Pancreas (tissue), 10 donors: ENCODE results near the gene FLRT2. TPM values are rescaled to one million over a fixed set of nuclear protein-coding genes. Genes with fewer than 3 reads are reported as not detected.

Experiments used
- ATAC-seq, 4 donors: fragments of 200-7000 bp; cut with Tn5 transposase; one replicate each; pipeline versions ENCODE4 v1.8.0 to v1.9.1; 2020; ENCODE audit warnings: mild to moderate bottlenecking in 4 of 4, moderate library complexity in 4 of 4
- DNase-seq, 6 donors: peaks; one replicate each; pipeline ENCODE4 v3.0.0-alpha.2; 2020
- FAIRE-seq: peaks from 2 replicates; lab custom pipeline; 2012; peaks lifted over from hg19 to GRCh38; lab: Jason Lieb, UNC
- H3K27ac ChIP-seq, 4 donors: fragments of 200-600 bp; sonication (generic); 1 replicate in 3 of 4; 2 replicates in 1 of 4; pipeline versions ENCODE4 v1.5.0 to v1.8.0; 2020
- H3K27me3 ChIP-seq, 4 donors: fragments of 200-600 bp; one replicate each; pipeline ENCODE4 v1.8.0; 2021
- H3K36me3 ChIP-seq, 3 donors: fragments of 200-600 bp; sonication (generic) in 1 of 3; one replicate each; pipeline versions ENCODE4 v1.5.0 to v1.8.0; 2020 to 2021
- H3K4me1 ChIP-seq, 3 donors: fragments of 200-600 bp; one replicate each; pipeline ENCODE4 v1.8.0; 2021
- H3K4me3 ChIP-seq, 4 donors: fragments of 200-600 bp; sonication (generic) in 2 of 4; one replicate each; pipeline versions ENCODE4 v1.5.0 to v1.8.0; 2020 to 2021
- H3K9me3 ChIP-seq, 4 donors: fragments of 200-600 bp; one replicate each; pipeline ENCODE4 v1.8.0; 2021
- CTCF ChIP-seq, 4 donors: fragments of 200-600 bp; sonication (generic) in 3 of 4; IDR thresholded peaks; one replicate each; pipeline versions ENCODE4 v1.5.0 to v1.8.0; 2021; ENCODE audit warnings: antibody characterized with exemption in 4 of 4
- WGBS, 2 donors: extraction: QIAGEN DNeasy Blood & Tissue Kit; methylation state at CpG; one replicate each; pipeline ENCODE4 v1.1.7; 2013; 5-methylcytosine and 5-hydroxymethylcytosine counted together
- intact Hi-C, 3 donors: fragments of 100-400 bp; cut with DNase I; formaldehyde crosslinking; loops; one replicate each; pipeline versions ENCODE4 v1.11.1 to v1.14.2; 2022
- polyA plus RNA-seq, 2 donors: library from polyadenylated mRNA; stranded (reverse); fragments of 200-250 nt; gene quantifications; one replicate each; pipeline ENCODE4 v1.2.3, GENCODE V29; 2013
- total RNA-seq, 6 donors: library from RNA; stranded (reverse); fragmentation: NEBNext Ultra II Directional in 4 of 6; extraction: Animal tissue kit (Norgen Biotek cat#: 25700) in 4 of 6; gene quantifications; one replicate each; pipeline versions ENCODE4 v1.2.1 to v1.2.4, GENCODE V29; 2021 to 2023
- donor health status: healthy with polysubstance abuse.
- donor health status: DM: no; HTN: no; CAD: no; lungs with moderate emphysema.
- donor health status: DM: no; HTN: no; CAD: no.
- donor health status: control.
- donor health status: control.
- donor health status: Bipolar disorder and iron deficiency.
- donor health status: DM: yes; HTN: yes; CAD: no.
- donor health status: DM: no; HTN: no; CAD: no.
- donor health status: DM: no; HTN: no; CAD: no.
- donor health status: DM: yes; HTN: yes; CAD: no.

Gene FLRT2
- total and polyA plus RNA-seq, 8 donors = 62.8 to 229 (median 101) TPM

GRCh38 chr14:85531587-85532373 is 1.8 kb downstream of the FLRT2 start:
- Histone ChIP-seq H3K27ac (peak overlapping the region; percentile 51 to 96 (median 78)), H3K4me3 (peak overlapping the region; percentile 61 to 82 (median 68)), H3K4me1 (peaks cover 0 to 16% (median 0%) of the 10 kb centered on the region in 3 donors), H3K9me3 (no peaks in the 10 kb centered on the region), H3K27me3 (no peaks in the 10 kb centered on the region), H3K36me3 (no peaks in the 10 kb centered on the region)
- FAIRE-seq (no peak), DNase-seq (peak; percentile 48 to 79 (median 70)), ATAC-seq (peak; percentile 18 to 43 (median 34))
- intact Hi-C loops = loop anchor here in 1 of 3 donors (5.0 kb wide), 1 partner anchor 59 kb away; no protein-coding TSS in a partner anchor
- 1% methylated on average over 61 of the region's 61 CpGs for WGBS, 2 donors
- TF ChIP-seq CTCF (IDR thresholded peaks at IDR 0.05) = peak in 1 of 4 donors; percentile 8

- DNase-seq (no peak), ATAC-seq (no peak), FAIRE-seq (no peak)
- Histone ChIP-seq H3K9me3 (no peaks in the 10 kb centered on the region), H3K4me3 (peak overlapping the region; percentile 61 to 82 (median 68)), H3K27ac (peak overlapping the region in 2 of 4 donors; percentile 91 to 96), H3K27me3 (no peaks in the 10 kb centered on the region), H3K4me1 (peaks cover 0 to 11% (median 0%) of the 10 kb centered on the region in 3 donors), H3K36me3 (no peaks in the 10 kb centered on the region)
- WGBS, 2 donors = 1 to 2% methylated on average over 12 of the region's 12 CpGs
- intact Hi-C loops = loop anchor here in 1 of 3 donors (5.0 kb wide), 1 partner anchor 60 kb away; no protein-coding TSS in a partner anchor
- TF ChIP-seq CTCF (IDR thresholded peaks at IDR 0.05) = no peak
These were observed 2.6 kb downstream of the FLRT2 start for GRCh38 chr14:85532374-85533022.

GRCh38 chr14:85533023-85533860 is 3.3 kb downstream of the FLRT2 start:
- Histone ChIP-seq H3K4me1 (peaks cover 0 to 9% (median 0%) of the 10 kb centered on the region in 3 donors), H3K9me3 (no peaks in the 10 kb centered on the region), H3K36me3 (no peaks in the 10 kb centered on the region), H3K27ac (peak overlapping the region; percentile 52 to 96 (median 82)), H3K4me3 (peak overlapping the region; percentile 61 to 82 (median 68)), H3K27me3 (no peaks in the 10 kb centered on the region)
- 0 to 1% methylated on average over 62 to 90 of the region's 90 CpGs for WGBS, 2 donors
- TF ChIP-seq CTCF (IDR thresholded peaks at IDR 0.05) = no peak
- ATAC-seq = peak; percentile 26 to 54 (median 41)
- no peak for FAIRE-seq
- DNase-seq = peak; percentile 47 to 81 (median 70)
- intact Hi-C loops = loop anchor here in 1 of 3 donors (5.0 kb wide), 1 partner anchor 61 kb away; no protein-coding TSS in a partner anchor

- Histone ChIP-seq H3K27me3 (no peaks in the 10 kb centered on the region), H3K36me3 (no peaks in the 10 kb centered on the region), H3K27ac (peak overlapping the region; percentile 52 to 96 (median 82)), H3K4me3 (peak overlapping the region; percentile 61 to 82 (median 68)), H3K9me3 (no peaks in the 10 kb centered on the region), H3K4me1 (peaks cover 0 to 6% (median 0%) of the 10 kb centered on the region in 3 donors)
- TF ChIP-seq CTCF (IDR thresholded peaks at IDR 0.05) = no peak
- no peak for ATAC-seq
- intact Hi-C loops = loop anchor here in 1 of 3 donors (5.0 kb wide), 1 partner anchor 62 kb away; no protein-coding TSS in a partner anchor
- peak in 4 of 6 donors; percentile 21 to 67 (median 29) for DNase-seq
- 0 to 2% methylated on average over 27 to 28 of the region's 28 CpGs for WGBS, 2 donors
- FAIRE-seq = no peak
These were observed 3.9 kb downstream of the FLRT2 start for GRCh38 chr14:85533861-85534291.
